GM23248 (cell line): ENCODE measurements around the gene SCN8A.

ENCODE experiments used
- EZH2 ChIP-seq: fragments of 200-600 bp; sonication (generic); IDR thresholded peaks from 2 replicates; pipeline ENCODE4 v1.6.1; 2018; ENCODE audit warnings: antibody characterized with exemption, mild to moderate bottlenecking; ENCODE audit not compliant: insufficient read depth, poor library complexity, severe bottlenecking
- EZH2phosphoT487 ChIP-seq: fragments of 200-600 bp; sonication (generic); IDR thresholded peaks from 2 replicates; pipeline ENCODE4 v1.6.1; 2018; ENCODE audit warnings: antibody characterized with exemption, moderate library complexity, mild to moderate bottlenecking, low read depth; ENCODE audit not compliant: insufficient read depth

DNA sequence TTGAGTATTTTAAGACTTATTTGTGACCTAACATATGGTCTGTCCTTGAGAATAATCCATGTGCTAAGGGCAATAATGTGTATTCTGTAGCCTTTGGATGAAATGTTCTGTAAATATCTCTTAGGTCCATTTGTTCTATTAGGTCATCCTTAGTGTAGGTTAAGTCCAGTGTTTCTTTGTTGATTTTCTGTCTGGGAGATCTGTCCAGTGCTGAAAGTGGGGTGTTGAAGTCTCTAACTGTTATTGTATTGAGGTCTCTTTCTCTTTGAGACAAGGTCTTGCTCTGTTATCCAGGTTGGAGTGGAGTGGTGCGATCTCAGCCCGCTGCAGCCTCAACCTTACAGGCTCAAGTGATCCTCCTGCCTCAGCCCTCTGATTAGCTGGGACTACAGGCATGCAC, 149.5 kb downstream of the SCN8A start:
- TF ChIP-seq EZH2phosphoT487, result no peak
- no peak for TF ChIP-seq EZH2
